Measurements from ENCODE around the gene PLA2G7.

PLA2G7 gene

GRCh38 chr6:46704562-46704961, 30.6 kb downstream of the PLA2G7 start:
- intact Hi-C loops (cut with DNase I), result no loop called here
- DNase-seq, result peak in 19 of 42 donors; percentile 7 to 66 (median 26)

GRCh38 chr6:46699970-46700369, 35.2 kb downstream of the PLA2G7 start:
- intact Hi-C loops (cut with DNase I), result no loop called here
- no peak for DNase-seq

GRCh38 chr6:46690911-46691451, 44.2 kb downstream of the PLA2G7 start:
- DNase-seq, result no peak
- intact Hi-C loops (cut with DNase I), result no loop called here

- intact Hi-C loops (cut with DNase I), result no loop called here
- no peak for DNase-seq
These were observed 44.9 kb downstream of the PLA2G7 start for GRCh38 chr6:46690141-46690755.

- DNase-seq, result no peak
- intact Hi-C loops (cut with DNase I), result no loop called here
These were observed 45.5 kb downstream of the PLA2G7 start for GRCh38 chr6:46689657-46690056.

- no peak for DNase-seq
- intact Hi-C loops (cut with DNase I), result no loop called here
These were observed 46.2 kb downstream of the PLA2G7 start for GRCh38 chr6:46688966-46689335.

GRCh38 chr6:46688117-46688965, 46.8 kb downstream of the PLA2G7 start:
- DNase-seq, result no peak
- intact Hi-C loops (cut with DNase I), result no loop called here

- intact Hi-C loops (cut with DNase I), result no loop called here
- DNase-seq, result no peak
These were observed 47.5 kb downstream of the PLA2G7 start, which contains the start of gene TDRD6 for GRCh38 chr6:46687619-46688097. Gene TDRD6, plus strand, starts transcription at chr6:46687885. Its CDS starts 244 bp downstream, at chr6:46688129.

GRCh38 chr6:46684771-46685170, 50.4 kb downstream of the PLA2G7 start:
- intact Hi-C loops (cut with DNase I), result no loop called here

GRCh38 chr6:46677314-46677654, 57.9 kb downstream of the PLA2G7 start:
- intact Hi-C loops (cut with DNase I), result no loop called here
- DNase-seq, result no peak

More at GRCh38 chr6:46684771-46685170, 50.4 kb downstream of the PLA2G7 start:
- no peak for DNase-seq

- no peak for DNase-seq
- intact Hi-C loops (cut with DNase I), result no loop called here
These were observed 58.4 kb downstream of the PLA2G7 start for GRCh38 chr6:46676604-46677313.

GRCh38 chr6:46674410-46674809, 60.8 kb downstream of the PLA2G7 start:
- intact Hi-C loops (cut with DNase I), result no loop called here
- DNase-seq, result peak in 2 of 42 donors; percentile 3 to 16

- DNase-seq, result no peak
- intact Hi-C loops (cut with DNase I), result no loop called here
These were observed 67.8 kb downstream of the PLA2G7 start for GRCh38 chr6:46667377-46667776.

- peak in 1 of 42 donors; percentile 4 for DNase-seq
- intact Hi-C loops (cut with DNase I), result no loop called here
These were observed 73.7 kb downstream of the PLA2G7 start for GRCh38 chr6:46661483-46661882.

- intact Hi-C loops (cut with DNase I), result no loop called here
- no peak for DNase-seq
These were observed 77.5 kb downstream of the PLA2G7 start for GRCh38 chr6:46657642-46658041.

GRCh38 chr6:46655803-46656202, 79.4 kb downstream of the PLA2G7 start:
- intact Hi-C loops (cut with DNase I), result no loop called here

More at GRCh38 chr6:46655803-46656202, 79.4 kb downstream of the PLA2G7 start:
- peak in 20 of 42 donors; percentile 7 to 60 (median 33) for DNase-seq
